Neuronal stem cell (in vitro differentiated cells): Measurements from ENCODE around the gene OCA2.

Experiments used
- DNase-seq: peaks from one replicate; pipeline ENCODE4 v3.0.0-alpha.2; 2013; ENCODE audit warnings: low spot score
- H2AFZ ChIP-seq: one replicate; pipeline ENCODE4 v1.6.1; 2013; ENCODE audit warnings: mild to moderate bottlenecking, low read length, inconsistent platforms
- H2AK5ac ChIP-seq: 2 replicates; pipeline ENCODE4 v1.6.1; 2013; ENCODE audit warnings: low read depth, mild to moderate bottlenecking, inconsistent platforms, low read length, moderate library complexity, mixed read lengths
- H2BK120ac ChIP-seq: 2 replicates; pipeline ENCODE4 v1.6.1; 2013; ENCODE audit warnings: low read depth, mild to moderate bottlenecking, inconsistent platforms, low read length, moderate library complexity, mixed read lengths
- H2BK12ac ChIP-seq: one replicate; pipeline ENCODE4 v1.6.1; 2013; ENCODE audit warnings: low read length, inconsistent platforms
- H2BK15ac ChIP-seq: 2 replicates; pipeline ENCODE4 v1.6.1; 2013; ENCODE audit warnings: mild to moderate bottlenecking, low read length, inconsistent platforms, mixed read lengths
- H2BK5ac ChIP-seq: one replicate; pipeline ENCODE4 v1.6.1; 2013; ENCODE audit warnings: inconsistent platforms, mild to moderate bottlenecking, low read length, moderate library complexity
- H3K14ac ChIP-seq: one replicate; pipeline ENCODE4 v1.6.1; 2013; ENCODE audit warnings: low read length, inconsistent platforms
- H3K18ac ChIP-seq: 2 replicates; pipeline ENCODE4 v1.6.1; 2013; ENCODE audit warnings: low read length, inconsistent platforms
- H3K23ac ChIP-seq: 2 replicates; pipeline ENCODE4 v1.6.1; 2013; ENCODE audit warnings: low read depth, mild to moderate bottlenecking, mixed read lengths, low read length, inconsistent platforms; ENCODE audit not compliant: poor library complexity
- H3K27ac ChIP-seq: replicated peaks from 3 replicates; pipeline ENCODE4 v1.5.1; 2013; ENCODE audit warnings: low read length, inconsistent platforms
- H3K27me3 ChIP-seq, 3 experiments: 2 replicates each; pipeline ENCODE4 v1.6.1; 2013; ENCODE audit warnings: low read length in 3 of 3, mild to moderate bottlenecking in 2 of 3, inconsistent platforms in 1 of 3, low read depth in 1 of 3, mixed read lengths in 1 of 3, moderate library complexity in 1 of 3; ENCODE audit not compliant: control insufficient read depth in 3 of 3, insufficient read depth in 3 of 3
- H3K36me3 ChIP-seq, 2 donors: replicated peaks in 1 of 2; 2 replicates each; pipeline ENCODE4 v1.6.1; 2013; ENCODE audit warnings: low read length in 2 of 2; ENCODE audit not compliant: control insufficient read depth in 2 of 2, insufficient read depth in 2 of 2
- H3K4ac ChIP-seq: 2 replicates; pipeline ENCODE4 v1.6.1; 2013; ENCODE audit warnings: inconsistent platforms, mild to moderate bottlenecking, low read length, moderate library complexity
- H3K4me1 ChIP-seq, 2 donors: 1 replicate in 1 of 2; 2 replicates in 1 of 2; pipeline ENCODE4 v1.6.1; 2013; ENCODE audit warnings: low read length in 2 of 2, low read depth in 1 of 2; ENCODE audit not compliant: control insufficient read depth in 2 of 2, insufficient read depth in 1 of 2
- H3K4me2 ChIP-seq: one replicate; pipeline ENCODE4 v1.6.1; 2013; ENCODE audit warnings: mild to moderate bottlenecking, low read length, inconsistent platforms; ENCODE audit not compliant: insufficient read depth, poor library complexity, severe bottlenecking
- H3K4me3 ChIP-seq, 2 donors: 2 replicates each; pipeline ENCODE4 v1.5.1; 2013; ENCODE audit warnings: low read length in 2 of 2, mild to moderate bottlenecking in 2 of 2, inconsistent platforms in 1 of 2, moderate library complexity in 1 of 2
- H3K79me1 ChIP-seq: one replicate; pipeline ENCODE4 v1.6.1; 2013; ENCODE audit warnings: low read depth, mild to moderate bottlenecking, inconsistent platforms, low read length, moderate library complexity
- H3K9ac ChIP-seq: one replicate; pipeline ENCODE4 v1.6.1; 2013; ENCODE audit warnings: mild to moderate bottlenecking, low read depth, low read length, inconsistent platforms; ENCODE audit not compliant: poor library complexity
- H3K9me3 ChIP-seq, 2 donors: replicated peaks in 1 of 2; 2 replicates each; pipeline versions ENCODE3 to v1.6.1; 2013; ENCODE audit warnings: low read length in 2 of 2, mild to moderate bottlenecking in 2 of 2, inconsistent platforms in 1 of 2, low read depth in 1 of 2, mixed read lengths in 1 of 2, moderate library complexity in 1 of 2; ENCODE audit not compliant: control insufficient read depth in 2 of 2, insufficient read depth in 1 of 2
- H4K8ac ChIP-seq: one replicate; pipeline ENCODE4 v1.6.1; 2013; ENCODE audit warnings: low read depth, mild to moderate bottlenecking, inconsistent platforms, low read length, moderate library complexity
- H4K91ac ChIP-seq: one replicate; pipeline ENCODE4 v1.6.1; 2013; ENCODE audit warnings: low read length, low read depth, mild to moderate bottlenecking, inconsistent platforms; ENCODE audit not compliant: poor library complexity
- WGBS, 2 donors: extraction: QIAGEN DNeasy Blood & Tissue Kit; methylation state at CpG; one replicate each; pipeline ENCODE4 v1.1.7; 2013; ENCODE audit warnings: missing lambda C conversion rate in 2 of 2, mixed read lengths in 1 of 2; ENCODE audit not compliant: insufficient read length in 2 of 2, insufficient replicate concordance in 1 of 2; ENCODE audit errors: extremely low coverage in 2 of 2; 5-methylcytosine and 5-hydroxymethylcytosine counted together

Gene OCA2

GRCh38 chr15:28106294-28107110 lies 7.4 kb upstream of the OCA2 start:
- Histone ChIP-seq H3K36me3 (peaks cover 4 to 17% of the 10 kb centered on the region in 2 donors), H3K79me1 (peaks cover 6% of the 10 kb centered on the region)
- WGBS, 2 donors, result no CpG with 5 or more reads among the region's 81 CpGs

GRCh38 chr15:28105793-28106192 lies 6.7 kb upstream of the OCA2 start:
- peak overlapping the region in 1 of 2 donors; percentile 65 for H3K4me3 ChIP-seq
- H3K14ac ChIP-seq, result peak overlapping the region; percentile 98
- H3K36me3 ChIP-seq, result peaks cover 2 to 10% of the 10 kb centered on the region in 2 donors
- no peak overlapping the region for H4K91ac ChIP-seq
- no peak for DNase-seq
- no CpG with 5 or more reads among the region's 5 CpGs for WGBS, 2 donors
- H2AFZ ChIP-seq, result no peak overlapping the region
- no peak overlapping the region for H2BK120ac ChIP-seq
- H3K23ac ChIP-seq, result peak overlapping the region; percentile 89
- H3K9ac ChIP-seq, result peak overlapping the region; percentile 72
- H2BK5ac ChIP-seq, result no peak overlapping the region
- H3K9me3 ChIP-seq, result peaks cover 0 to 12% of the 10 kb centered on the region in 2 donors
- H2BK12ac ChIP-seq, result peak overlapping the region; percentile 58
- H3K4me2 ChIP-seq, result no peak overlapping the region
- H2AK5ac ChIP-seq, result no peak overlapping the region
- peaks cover 0 to 31% (median 24%) of the 10 kb centered on the region in 3 experiments for H3K27me3 ChIP-seq
- H2BK15ac ChIP-seq, result no peak overlapping the region
- no peak overlapping the region for H3K27ac ChIP-seq
- H3K79me1 ChIP-seq, result peaks cover 6% of the 10 kb centered on the region
- peaks cover 0 to 5% of the 10 kb centered on the region in 2 donors for H3K4me1 ChIP-seq
- H4K8ac ChIP-seq, result peak overlapping the region; percentile 70
- H3K4ac ChIP-seq, result peak overlapping the region; percentile 87
- H3K18ac ChIP-seq, result peak overlapping the region; percentile 57

More at GRCh38 chr15:28106294-28107110, 7.4 kb upstream of the OCA2 start:
- Histone ChIP-seq H2AFZ (peak overlapping the region; percentile 83), H2AK5ac (peak overlapping the region; percentile 81), H3K4me3 (peak overlapping the region; percentile 20 to 80), H3K27ac (no peak overlapping the region), H4K91ac (no peak overlapping the region), H3K27me3 (peaks cover 0 to 24% (median 24%) of the 10 kb centered on the region in 3 experiments), H3K9ac (peak overlapping the region; percentile 91), H2BK5ac (no peak overlapping the region), H3K18ac (peak overlapping the region; percentile 98), H2BK120ac (peak overlapping the region; percentile 81), H3K4ac (peak overlapping the region; percentile 37), H4K8ac (no peak overlapping the region), H3K14ac (peak overlapping the region; percentile 94), H2BK15ac (peak overlapping the region; percentile 84), H3K9me3 (peaks cover 0 to 12% of the 10 kb centered on the region in 2 donors), H3K4me2 (peak overlapping the region; percentile 89), H3K4me1 (peaks cover 0 to 5% of the 10 kb centered on the region in 2 donors), H2BK12ac (peak overlapping the region; percentile 73), H3K23ac (peak overlapping the region; percentile 89)
- no peak for DNase-seq

GRCh38 chr15:28105224-28105791 lies 6.2 kb upstream of the OCA2 start:
- peak overlapping the region; percentile 89 for H3K23ac ChIP-seq
- peaks cover 0 to 5% of the 10 kb centered on the region in 2 donors for H3K4me1 ChIP-seq
- peak overlapping the region; percentile 87 for H3K4ac ChIP-seq
- H3K14ac ChIP-seq, result peak overlapping the region; percentile 98
- no peak overlapping the region for H2BK120ac ChIP-seq
- H2AK5ac ChIP-seq, result peak overlapping the region; percentile 34
- H3K4me2 ChIP-seq, result no peak overlapping the region
- peak overlapping the region; percentile 57 for H3K18ac ChIP-seq
- peak overlapping the region; percentile 80 for H4K91ac ChIP-seq
- H4K8ac ChIP-seq, result peak overlapping the region; percentile 97
- H3K27me3 ChIP-seq, result peaks cover 0 to 35% (median 28%) of the 10 kb centered on the region in 3 experiments
- H3K9ac ChIP-seq, result peak overlapping the region; percentile 72
- no peak overlapping the region for H2BK5ac ChIP-seq
- H3K27ac ChIP-seq, result no peak overlapping the region
- H3K36me3 ChIP-seq, result peaks cover 0 to 5% of the 10 kb centered on the region in 2 donors
- peaks cover 0 to 10% of the 10 kb centered on the region in 2 donors for H3K9me3 ChIP-seq
- H2AFZ ChIP-seq, result no peak overlapping the region
- peak overlapping the region in 1 of 2 donors; percentile 69 for H3K4me3 ChIP-seq
- H2BK12ac ChIP-seq, result peak overlapping the region; percentile 96
- no peak for DNase-seq
- peak overlapping the region; percentile 83 for H2BK15ac ChIP-seq
- WGBS, 2 donors, result 100% methylated on average over 2 of the region's 9 CpGs; no CpG with 5 or more reads in 1 of the 2 donors
- peaks cover 6% of the 10 kb centered on the region for H3K79me1 ChIP-seq

GRCh38 chr15:28104326-28104725 lies 5.2 kb upstream of the OCA2 start:
- Histone ChIP-seq H4K8ac (no peak overlapping the region), H2BK12ac (no peak overlapping the region), H2BK15ac (no peak overlapping the region), H2AFZ (no peak overlapping the region), H3K27ac (no peak overlapping the region), H3K27me3 (peaks cover 0 to 45% (median 38%) of the 10 kb centered on the region in 3 experiments), H2AK5ac (no peak overlapping the region), H2BK5ac (no peak overlapping the region), H3K9me3 (peaks cover 0 to 10% of the 10 kb centered on the region in 2 donors), H3K14ac (no peak overlapping the region), H3K9ac (no peak overlapping the region), H3K4me3 (no peak overlapping the region), H3K4ac (no peak overlapping the region), H3K23ac (no peak overlapping the region), H4K91ac (no peak overlapping the region), H2BK120ac (no peak overlapping the region), H3K79me1 (peaks cover 6% of the 10 kb centered on the region), H3K18ac (no peak overlapping the region), H3K4me2 (no peak overlapping the region), H3K36me3 (no peaks in the 10 kb centered on the region), H3K4me1 (peaks cover 0 to 8% of the 10 kb centered on the region in 2 donors)
- no peak for DNase-seq
- WGBS, 2 donors, result 100% methylated on average over 1 of the region's 10 CpGs; no CpG with 5 or more reads in 1 of the 2 donors
